Cardiac fibroblast (primary cell): ENCODE results near the gene CDK6.

Source experiments
- DNase-seq, 2 donors: peaks; one replicate each; pipeline versions ENCODE4 v3.0.0 to v3.0.0-alpha.2; 2010; ENCODE audit warnings: low read depth in 2 of 2
- H3K4me3 ChIP-seq, 2 donors: replicated peaks in 1 of 2; 1 replicate in 1 of 2; 2 replicates in 1 of 2; pipeline ENCODE4 v1.5.1; 2011; ENCODE audit warnings: low read depth in 2 of 2, low read length in 2 of 2, mild to moderate bottlenecking in 2 of 2, moderate library complexity in 1 of 2
- CTCF ChIP-seq: IDR thresholded peaks from one replicate; pipeline ENCODE4 v1.5.1; 2011; ENCODE audit warnings: low read depth, mild to moderate bottlenecking, low read length, inconsistent platforms

Gene CDK6

DNA sequence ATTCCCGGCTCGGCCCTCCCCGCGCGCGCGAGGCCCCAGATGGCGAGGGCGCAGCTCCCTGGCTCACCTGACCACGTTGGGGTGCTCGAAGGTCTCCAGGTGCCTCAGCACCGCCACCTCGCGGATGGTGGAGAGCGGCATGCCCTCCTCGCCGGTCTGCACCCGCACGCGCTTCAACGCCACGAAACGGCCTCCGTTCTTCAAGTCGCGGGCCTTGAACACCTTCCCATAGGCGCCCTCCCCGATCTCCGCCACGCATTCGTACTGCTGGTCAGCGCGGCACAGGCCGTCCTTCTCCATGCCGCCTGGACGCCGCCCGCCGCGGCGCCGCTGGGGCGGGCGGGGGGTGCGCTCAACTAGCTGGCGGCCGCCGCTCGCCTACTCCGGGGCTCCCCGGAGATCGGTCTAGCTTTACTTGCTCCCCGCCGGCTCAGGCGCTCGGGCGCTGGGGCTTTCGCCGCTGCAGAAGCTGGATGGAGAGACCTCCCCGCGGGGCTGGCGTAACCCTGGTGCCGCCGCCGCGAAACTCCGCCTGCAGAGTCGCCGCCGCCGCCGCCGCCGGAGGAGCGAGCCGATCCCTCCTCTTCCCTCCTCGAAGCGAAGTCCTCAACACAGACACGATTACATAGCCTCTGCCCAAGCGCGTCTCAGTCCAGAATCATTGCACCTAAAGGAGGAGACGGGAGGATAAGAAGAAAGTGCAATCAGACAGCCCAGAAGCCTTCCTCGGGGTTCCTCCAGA, 3.2 kb downstream of the CDK6 start:
- peak; percentile 84 for TF ChIP-seq CTCF
- DNase-seq = peak; percentile 83 to 86
- H3K4me3 ChIP-seq = peak overlapping the region; percentile 71 to 88

- DNase-seq = no peak
- no peak for TF ChIP-seq CTCF
Observed at GRCh38 chr7:92832534-92833023, 3.8 kb downstream of the CDK6 start.

GRCh38 chr7:92831716-92832533, 4.4 kb downstream of the CDK6 start:
- DNase-seq = peak; percentile 75 to 97
- H3K4me3 ChIP-seq = peak overlapping the region; percentile 71 to 88
- no peak for TF ChIP-seq CTCF

More at GRCh38 chr7:92832534-92833023, 3.8 kb downstream of the CDK6 start:
- H3K4me3 ChIP-seq = peak overlapping the region; percentile 71 to 88

DNA sequence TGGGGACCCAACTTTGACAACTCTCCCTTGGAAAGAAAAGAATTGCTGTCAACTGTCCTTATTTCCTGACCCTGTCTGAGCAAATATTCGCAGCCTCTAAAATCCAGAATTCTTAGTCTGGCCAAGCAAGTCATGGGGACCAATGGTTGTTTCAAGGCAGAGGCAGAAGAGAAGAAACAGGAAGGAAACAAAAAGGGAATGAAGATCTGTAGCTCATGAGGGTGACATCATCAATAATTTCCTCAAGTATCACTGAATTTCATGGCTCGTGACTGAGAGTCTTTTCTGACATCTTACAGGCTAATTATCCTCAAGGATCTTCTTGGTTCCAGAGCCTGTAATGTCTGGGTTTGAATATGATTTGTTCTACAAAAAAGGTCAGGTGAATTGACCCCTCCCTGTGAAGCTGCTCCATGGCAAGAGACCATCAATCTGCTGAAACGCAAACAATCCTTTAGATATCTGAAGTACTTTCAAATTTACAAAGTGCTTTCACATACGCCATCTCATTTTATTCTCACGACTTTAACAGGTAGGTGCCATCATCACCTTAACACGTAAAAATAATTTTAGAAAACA, 5.8 kb downstream of the CDK6 start:
- no peak overlapping the region for H3K4me3 ChIP-seq
- DNase-seq = no peak
- TF ChIP-seq CTCF = no peak

DNA sequence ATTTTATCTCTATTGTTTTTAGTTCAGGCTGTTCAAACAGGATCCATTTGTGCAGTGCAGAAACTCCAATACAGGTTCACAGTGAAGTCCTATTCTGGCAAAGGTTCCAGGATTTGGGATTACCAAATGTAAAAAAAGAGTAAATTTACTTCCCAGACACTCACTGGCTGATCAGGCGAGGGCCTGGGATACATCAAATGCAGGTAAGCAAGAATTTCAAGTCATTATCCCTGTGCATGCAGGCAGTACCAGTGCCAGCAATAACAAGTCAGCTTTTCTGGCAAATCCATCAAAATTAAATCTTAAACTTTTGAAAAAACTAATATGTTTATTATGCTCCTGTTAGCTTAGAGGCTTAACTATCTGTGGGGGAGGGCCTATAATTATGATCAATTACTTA, 6.3 kb downstream of the CDK6 start:
- DNase-seq = no peak
- TF ChIP-seq CTCF = no peak
- no peak overlapping the region for H3K4me3 ChIP-seq

DNA sequence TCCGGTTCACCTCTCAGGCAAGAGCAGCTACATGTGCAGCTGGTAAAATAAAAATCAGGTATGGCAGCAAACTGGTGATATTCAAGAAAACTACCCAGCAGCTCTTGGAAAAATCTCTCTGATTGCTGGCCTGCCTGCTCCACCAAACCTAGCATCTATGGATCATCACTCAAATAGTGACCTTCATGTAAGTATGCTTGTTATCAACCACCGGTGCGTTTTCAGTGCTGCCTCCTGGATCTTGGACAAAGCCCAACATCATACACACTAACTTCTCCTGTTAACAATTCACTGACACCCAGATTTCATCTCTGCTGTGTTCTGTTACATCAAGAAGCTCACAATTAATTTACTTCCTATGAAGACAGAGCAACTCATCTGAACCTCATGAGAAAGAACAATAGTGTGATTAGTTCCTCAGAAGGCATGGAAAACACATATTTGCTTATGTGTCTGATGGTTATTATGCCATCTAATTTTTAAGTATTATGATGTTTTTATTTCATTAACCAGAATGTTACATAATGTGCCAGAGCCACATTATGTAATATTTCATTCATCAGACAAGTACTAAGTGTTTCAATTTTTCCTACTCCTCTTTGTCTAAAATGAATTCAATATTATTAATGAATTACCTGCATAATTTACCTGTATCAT, 8.8 kb downstream of the CDK6 start:
- DNase-seq = peak in 1 of 2 donors; percentile 14
- H3K4me3 ChIP-seq = no peak overlapping the region
- no peak for TF ChIP-seq CTCF
